Measurements from ENCODE around the gene CDHR1.

CDHR1 gene

GRCh38 chr10:84234479-84234878 is 40.1 kb downstream of the CDHR1 start:
- Histone ChIP-seq H3K4me3 (ENCODE audit: low read length) (no peak overlapping the region), H3K9me3 (ENCODE audit: control insufficient read depth, low read length) (no peaks in the 10 kb centered on the region), H3K27me3 (replicated peaks; ENCODE audit: control insufficient read depth, insufficient read depth, low read length) (peaks cover 33% of the 10 kb centered on the region), H3K9ac (ENCODE audit: low read length) (no peak overlapping the region), H3K36me3 (ENCODE audit: control insufficient read depth, insufficient read depth, low read length, severe bottlenecking) (no peaks in the 10 kb centered on the region), H3K4me1 (ENCODE audit: control insufficient read depth, insufficient read depth, low read length) (peaks cover 13% of the 10 kb centered on the region)
- DNase-seq (ENCODE audit: low read depth): no peak

- Histone ChIP-seq H3K4me1 (ENCODE audit: control insufficient read depth, insufficient read depth, low read length) (peaks cover 10% of the 10 kb centered on the region), H3K27me3 (replicated peaks; ENCODE audit: control insufficient read depth, insufficient read depth, low read length) (peaks cover 36% of the 10 kb centered on the region), H3K36me3 (ENCODE audit: control insufficient read depth, insufficient read depth, low read length, severe bottlenecking) (no peaks in the 10 kb centered on the region), H3K9ac (ENCODE audit: low read length) (no peak overlapping the region), H3K4me3 (ENCODE audit: low read length) (no peak overlapping the region), H3K9me3 (ENCODE audit: control insufficient read depth, low read length) (no peaks in the 10 kb centered on the region)
- no peak for DNase-seq (ENCODE audit: low read depth)
Measured at GRCh38 chr10:84235096-84235495, 40.8 kb downstream of the CDHR1 start.

GRCh38 chr10:84236807-84237198 is 42.5 kb downstream of the CDHR1 start:
- H3K9me3 ChIP-seq (ENCODE audit: control insufficient read depth, low read length): no peaks in the 10 kb centered on the region
- no peak overlapping the region for H3K9ac ChIP-seq (ENCODE audit: low read length)
- peaks cover 33% of the 10 kb centered on the region for H3K27me3 ChIP-seq (replicated peaks; ENCODE audit: control insufficient read depth, insufficient read depth, low read length)
- H3K4me3 ChIP-seq (ENCODE audit: low read length): no peak overlapping the region
- no peaks in the 10 kb centered on the region for H3K36me3 ChIP-seq (ENCODE audit: control insufficient read depth, insufficient read depth, low read length, severe bottlenecking)
- H3K4me1 ChIP-seq (ENCODE audit: control insufficient read depth, insufficient read depth, low read length): no peaks in the 10 kb centered on the region
- no peak for DNase-seq (ENCODE audit: low read depth)

GRCh38 chr10:84237199-84238051 is 43.1 kb downstream of the CDHR1 start:
- H3K36me3 ChIP-seq (ENCODE audit: control insufficient read depth, insufficient read depth, low read length, severe bottlenecking): no peaks in the 10 kb centered on the region
- no peak for DNase-seq (ENCODE audit: low read depth)
- H3K27me3 ChIP-seq (replicated peaks; ENCODE audit: control insufficient read depth, insufficient read depth, low read length): peaks cover 29% of the 10 kb centered on the region
- no peak overlapping the region for H3K4me3 ChIP-seq (ENCODE audit: low read length)
- no peaks in the 10 kb centered on the region for H3K9me3 ChIP-seq (ENCODE audit: control insufficient read depth, low read length)
- no peaks in the 10 kb centered on the region for H3K4me1 ChIP-seq (ENCODE audit: control insufficient read depth, insufficient read depth, low read length)
- no peak overlapping the region for H3K9ac ChIP-seq (ENCODE audit: low read length)

GRCh38 chr10:84238909-84239308 is 44.6 kb downstream of the CDHR1 start:
- peaks cover 33% of the 10 kb centered on the region for H3K27me3 ChIP-seq (replicated peaks; ENCODE audit: control insufficient read depth, insufficient read depth, low read length)
- no peak overlapping the region for H3K4me3 ChIP-seq (ENCODE audit: low read length)
- no peaks in the 10 kb centered on the region for H3K36me3 ChIP-seq (ENCODE audit: control insufficient read depth, insufficient read depth, low read length, severe bottlenecking)
- no peak overlapping the region for H3K9ac ChIP-seq (ENCODE audit: low read length)
- no peaks in the 10 kb centered on the region for H3K4me1 ChIP-seq (ENCODE audit: control insufficient read depth, insufficient read depth, low read length)
- no peak for DNase-seq (ENCODE audit: low read depth)
- H3K9me3 ChIP-seq (ENCODE audit: control insufficient read depth, low read length): no peaks in the 10 kb centered on the region

GRCh38 chr10:84241185-84241790 is 47.0 kb downstream of the CDHR1 start, which contains the start of gene LRIT1:
Gene LRIT1, minus strand, starts transcription at chr10:84241546. Its CDS starts 107 bp downstream, at chr10:84241439.
- no peak within 1 kb of the TSS for H3K4me3 ChIP-seq (ENCODE audit: low read length)
- H3K9me3 ChIP-seq (ENCODE audit: control insufficient read depth, low read length): no peaks in the 10 kb centered on the region
- H3K36me3 ChIP-seq (ENCODE audit: control insufficient read depth, insufficient read depth, low read length, severe bottlenecking): no peaks in the 10 kb centered on the region
- no peak for DNase-seq (ENCODE audit: low read depth)
- no peaks in the 10 kb centered on the region for H3K4me1 ChIP-seq (ENCODE audit: control insufficient read depth, insufficient read depth, low read length)
- peaks cover 49% of the 10 kb centered on the region for H3K27me3 ChIP-seq (replicated peaks; ENCODE audit: control insufficient read depth, insufficient read depth, low read length)
- H3K9ac ChIP-seq (ENCODE audit: low read length): no peak within 1 kb of the TSS

GRCh38 chr10:84243759-84244158 is 49.4 kb downstream of the CDHR1 start:
- Histone ChIP-seq H3K9me3 (ENCODE audit: control insufficient read depth, low read length) (peaks cover 6% of the 10 kb centered on the region), H3K36me3 (ENCODE audit: control insufficient read depth, insufficient read depth, low read length, severe bottlenecking) (no peaks in the 10 kb centered on the region), H3K27me3 (replicated peaks; ENCODE audit: control insufficient read depth, insufficient read depth, low read length) (peaks cover 62% of the 10 kb centered on the region), H3K9ac (ENCODE audit: low read length) (no peak overlapping the region), H3K4me1 (ENCODE audit: control insufficient read depth, insufficient read depth, low read length) (no peaks in the 10 kb centered on the region), H3K4me3 (ENCODE audit: low read length) (no peak overlapping the region)
- DNase-seq (ENCODE audit: low read depth): no peak

GRCh38 chr10:84244651-84245270 is 50.4 kb downstream of the CDHR1 start, which contains the start of gene RGR:
Gene RGR, plus strand, starts transcription at chr10:84245053. Its CDS starts 38 bp downstream, at chr10:84245091.
- H3K9me3 ChIP-seq (ENCODE audit: control insufficient read depth, low read length): peaks cover 6% of the 10 kb centered on the region

GRCh38 chr10:84247496-84247895 is 53.2 kb downstream of the CDHR1 start:
- peaks cover 67% of the 10 kb centered on the region for H3K27me3 ChIP-seq (replicated peaks; ENCODE audit: control insufficient read depth, insufficient read depth, low read length)
- H3K4me3 ChIP-seq (ENCODE audit: low read length): no peak overlapping the region
- no peaks in the 10 kb centered on the region for H3K4me1 ChIP-seq (ENCODE audit: control insufficient read depth, insufficient read depth, low read length)
- H3K36me3 ChIP-seq (ENCODE audit: control insufficient read depth, insufficient read depth, low read length, severe bottlenecking): no peaks in the 10 kb centered on the region
- no peak for DNase-seq (ENCODE audit: low read depth)
- H3K9me3 ChIP-seq (ENCODE audit: control insufficient read depth, low read length): peaks cover 14% of the 10 kb centered on the region
- H3K9ac ChIP-seq (ENCODE audit: low read length): no peak overlapping the region

More at GRCh38 chr10:84244651-84245270, 50.4 kb downstream of the CDHR1 start, which contains the start of gene RGR:
- no peak within 1 kb of the TSS for H3K9ac ChIP-seq (ENCODE audit: low read length)
- H3K4me3 ChIP-seq (ENCODE audit: low read length): no peak within 1 kb of the TSS
- peaks cover 56% of the 10 kb centered on the region for H3K27me3 ChIP-seq (replicated peaks; ENCODE audit: control insufficient read depth, insufficient read depth, low read length)
- no peaks in the 10 kb centered on the region for H3K36me3 ChIP-seq (ENCODE audit: control insufficient read depth, insufficient read depth, low read length, severe bottlenecking)
- H3K4me1 ChIP-seq (ENCODE audit: control insufficient read depth, insufficient read depth, low read length): no peaks in the 10 kb centered on the region
- DNase-seq (ENCODE audit: low read depth): peak; percentile 19

GRCh38 chr10:84248794-84249193 is 54.5 kb downstream of the CDHR1 start:
- peaks cover 71% of the 10 kb centered on the region for H3K27me3 ChIP-seq (replicated peaks; ENCODE audit: control insufficient read depth, insufficient read depth, low read length)
- no peak overlapping the region for H3K9ac ChIP-seq (ENCODE audit: low read length)
- H3K9me3 ChIP-seq (ENCODE audit: control insufficient read depth, low read length): peaks cover 14% of the 10 kb centered on the region
- H3K36me3 ChIP-seq (ENCODE audit: control insufficient read depth, insufficient read depth, low read length, severe bottlenecking): no peaks in the 10 kb centered on the region
- H3K4me3 ChIP-seq (ENCODE audit: low read length): no peak overlapping the region
- H3K4me1 ChIP-seq (ENCODE audit: control insufficient read depth, insufficient read depth, low read length): no peaks in the 10 kb centered on the region
- no peak for DNase-seq (ENCODE audit: low read depth)

Measured in adipocyte (in vitro differentiated cells).